Psoas muscle (tissue), 8 donors: Measurements from ENCODE around the gene PLIN4. TPM values are rescaled to one million over a fixed set of nuclear protein-coding genes. Genes with fewer than 3 reads are reported as not detected.

Experiments used
- ATAC-seq, 4 donors: fragments of 200-7000 bp; cut with Tn5 transposase; one replicate each; pipeline ENCODE4 v1.9.1; 2020; ENCODE audit warnings: moderate library complexity in 3 of 4, mild to moderate bottlenecking in 2 of 4
- DNase-seq, 2 donors: peaks; one replicate each; pipeline ENCODE4 v3.0.0-alpha.2; 2020
- H3K27ac ChIP-seq: fragments of 200-600 bp; one replicate; pipeline ENCODE4 v1.8.0; 2022
- H3K27me3 ChIP-seq, 3 donors: fragments of 200-600 bp in 1 of 3; one replicate each; pipeline versions ENCODE4 v1.6.1 to v1.8.0; 2013 to 2022; ENCODE audit warnings: low read length in 2 of 3, mild to moderate bottlenecking in 2 of 3, moderate library complexity in 1 of 3; ENCODE audit not compliant: insufficient read depth in 3 of 3
- H3K36me3 ChIP-seq, 2 donors: fragments of 200-600 bp in 1 of 2; one replicate each; pipeline versions ENCODE4 v1.6.1 to v1.8.0; 2013 to 2022; ENCODE audit warnings: low read depth in 1 of 2, mild to moderate bottlenecking in 1 of 2, moderate library complexity in 1 of 2; ENCODE audit not compliant: insufficient read depth in 1 of 2
- H3K4me1 ChIP-seq: fragments of 200-600 bp; one replicate; pipeline ENCODE4 v1.8.0; 2022
- H3K4me3 ChIP-seq: fragments of 200-600 bp; one replicate; pipeline ENCODE4 v1.8.0; 2022; ENCODE audit warnings: mild to moderate bottlenecking
- H3K9me3 ChIP-seq: fragments of 200-600 bp; one replicate; pipeline ENCODE4 v1.8.0; 2022
- CTCF ChIP-seq: fragments of 200-600 bp; IDR thresholded peaks from one replicate; pipeline ENCODE4 v1.8.0; 2022; ENCODE audit warnings: antibody characterized with exemption
- WGBS, 3 donors: extraction: QIAGEN DNeasy Blood & Tissue Kit; methylation state at CpG; one replicate each; pipeline versions ENCODE4 v1.1.6 to v1.1.7; 2013; 5-methylcytosine and 5-hydroxymethylcytosine counted together
- intact Hi-C, 2 donors: fragments of 100-400 bp; cut with DNase I; formaldehyde crosslinking; loops; one replicate each; pipeline versions ENCODE4 v1.11.0 to v1.14.2; 2022
- polyA plus RNA-seq, 3 donors: library from polyadenylated mRNA; stranded (reverse); fragments of 200-250 nt; gene quantifications; one replicate each; pipeline ENCODE4 v1.2.3, GENCODE V29; 2013
- total RNA-seq, 4 donors: library from RNA; stranded (reverse); fragmentation: NEBNext Ultra II Directional in 2 of 4; extraction: Animal tissue kit (Norgen Biotek cat#: 25700) in 2 of 4; gene quantifications; one replicate each; pipeline versions ENCODE4 v1.2.1 to v1.2.4, GENCODE V29; 2021 to 2023
- donor health status: healthy with polysubstance abuse.
- donor health status: DM: no; HTN: no; CAD: no; lungs with moderate emphysema.
- donor health status: Bipolar disorder and iron deficiency.
- donor health status: healthy.
- donor health status: DM: yes; HTN: yes; CAD: no.
- donor health status: DM: no; HTN: no; CAD: no.
- donor health status: DM: no; HTN: no; CAD: no.
- donor health status: DM: yes; HTN: yes; CAD: no.

Gene PLIN4
- total and polyA plus RNA-seq, 7 donors: 29.0 to 309 (median 115) TPM

- Histone ChIP-seq H3K27me3 (no peaks in the 10 kb centered on the region), H3K36me3 (peaks cover 0 to 38% of the 10 kb centered on the region in 2 donors), H3K4me1 (no peaks in the 10 kb centered on the region), H3K4me3 (no peak overlapping the region), H3K9me3 (no peaks in the 10 kb centered on the region), H3K27ac (no peak overlapping the region)
- ATAC-seq (no peak), DNase-seq (no peak)
- TF ChIP-seq CTCF: no peak
- 84 to 92% (median 88%) methylated on average over 17 to 19 of the region's 19 CpGs for WGBS, 3 donors
- intact Hi-C loops: no loop called here
These were observed 34.9 kb downstream of the PLIN4 start for GRCh38 chr19:4483385-4483784.

- Histone ChIP-seq H3K27ac (no peak overlapping the region), H3K4me3 (no peak overlapping the region), H3K4me1 (no peaks in the 10 kb centered on the region), H3K36me3 (peaks cover 0 to 42% of the 10 kb centered on the region in 2 donors), H3K9me3 (no peaks in the 10 kb centered on the region), H3K27me3 (no peaks in the 10 kb centered on the region)
- DNase-seq (no peak), ATAC-seq (no peak)
- 92 to 94% (median 93%) methylated on average over 35 of the region's 35 CpGs for WGBS, 3 donors
- intact Hi-C loops: no loop called here
- no peak for TF ChIP-seq CTCF
These were observed 35.4 kb downstream of the PLIN4 start for GRCh38 chr19:4482721-4483364.

- Histone ChIP-seq H3K27ac (no peak overlapping the region), H3K27me3 (no peaks in the 10 kb centered on the region), H3K4me1 (peaks cover 4% of the 10 kb centered on the region), H3K36me3 (peaks cover 6 to 51% of the 10 kb centered on the region in 2 donors), H3K4me3 (no peak overlapping the region), H3K9me3 (no peaks in the 10 kb centered on the region)
- TF ChIP-seq CTCF: no peak
- no peak for ATAC-seq
- intact Hi-C loops: no loop called here
- WGBS, 3 donors: 79 to 88% (median 82%) methylated on average over 16 of the region's 16 CpGs
- no peak for DNase-seq
These were observed 41.1 kb downstream of the PLIN4 start for GRCh38 chr19:4477034-4477801.

GRCh38 chr19:4474514-4475022 lies 43.7 kb downstream of the PLIN4 start:
- Histone ChIP-seq H3K4me1 (peaks cover 4% of the 10 kb centered on the region), H3K9me3 (no peaks in the 10 kb centered on the region), H3K27ac (no peak overlapping the region), H3K4me3 (no peak overlapping the region), H3K27me3 (no peaks in the 10 kb centered on the region), H3K36me3 (peaks cover 6 to 45% of the 10 kb centered on the region in 2 donors)
- no peak for ATAC-seq
- WGBS, 3 donors: 40 to 51% (median 41%) methylated on average over 11 to 13 of the region's 13 CpGs
- intact Hi-C loops: no loop called here
- DNase-seq: no peak
- TF ChIP-seq CTCF: no peak
